HFF-Myc (cell line): Measurements from ENCODE around the gene ZNF444.
"Not testable (repeated sequence)": the region's sequence is repeated elsewhere in the genome, so short reads cannot be mapped to it uniquely, and the experiment has no call there.

Experiments
- DNase-seq: peaks from one replicate; pipeline ENCODE4 v3.0.0-alpha.2; 2011; ENCODE audit warnings: low read depth; ENCODE audit errors: extremely low read depth
- H3K4me3 ChIP-seq: replicated peaks from 2 replicates; pipeline ENCODE4 v1.5.1; 2011; ENCODE audit warnings: low read depth, mild to moderate bottlenecking, control low read depth, low read length
- CTCF ChIP-seq: IDR thresholded peaks from 2 replicates; pipeline ENCODE4 v1.5.1; 2012; ENCODE audit warnings: mild to moderate bottlenecking, low read depth, low read length, control low read depth; ENCODE audit errors: missing control alignments

ZNF444 gene

GRCh38 chr19:56199687-56200086 lies 58.6 kb downstream of the ZNF444 start:
- DNase-seq: no peak
- no peak for TF ChIP-seq CTCF
- H3K4me3 ChIP-seq: no peak overlapping the region

GRCh38 chr19:56201973-56202372 lies 60.9 kb downstream of the ZNF444 start, which contains the start of gene ZSCAN5C:
Gene ZSCAN5C (plus strand): TSS chr19:56202273. CDS start chr19:56205914, 3,641 bp downstream.
- no peak for DNase-seq
- no peak for TF ChIP-seq CTCF
- no peak within 1 kb of the TSS for H3K4me3 ChIP-seq

- DNase-seq, H3K4me3 ChIP-seq: not testable (repeated sequence)
These were observed 66.5 kb downstream of the ZNF444 start for GRCh38 chr19:56207581-56207980.

GRCh38 chr19:56209091-56209490 lies 68.0 kb downstream of the ZNF444 start:
- no peak overlapping the region for H3K4me3 ChIP-seq
- no peak for DNase-seq
- TF ChIP-seq CTCF: no peak

- H3K4me3 ChIP-seq, DNase-seq: not testable (repeated sequence)
These were observed 68.9 kb downstream of the ZNF444 start for GRCh38 chr19:56210036-56210435.
